ENCODE data around the gene BBS12.

Gene BBS12

GRCh38 chr4:122793811-122794210 is 61.3 kb downstream of the BBS12 start:
- DNase-seq, result no peak

Data from nucleus accumbens (tissue), 56 donors.